NCI-H2107 (cell line): ENCODE measurements around the gene SLC5A11.
"Not testable (repeated sequence)": the region's sequence is repeated elsewhere in the genome, so short reads cannot be mapped to it uniquely, and the experiment has no call there.

Experiments used
- DNase-seq: peaks from one replicate; lab custom pipeline; 2025; lab: John Stamatoyannopoulos, UW

SLC5A11 gene

DNA sequence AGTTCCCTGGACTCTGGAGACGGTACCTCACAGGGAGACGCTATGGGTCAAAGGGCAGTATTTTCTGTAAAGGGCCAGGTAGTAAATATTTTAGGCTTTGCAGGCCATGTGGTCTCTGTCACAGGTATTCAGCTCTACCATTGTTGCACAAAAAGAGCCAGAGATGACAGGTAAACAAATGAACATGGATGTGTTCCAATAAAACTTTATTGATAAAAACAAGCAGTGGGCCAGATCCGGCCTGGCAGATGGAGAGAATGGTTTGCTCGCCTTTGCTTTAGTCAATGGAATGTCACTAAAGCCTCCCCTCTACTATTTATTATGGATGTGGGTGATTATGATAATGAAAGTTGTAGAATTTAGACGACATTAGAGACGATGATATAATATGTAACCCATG is 8.9 kb upstream of the SLC5A11 start:
- no peak for DNase-seq

- DNase-seq, result no peak
These were observed 7.8 kb upstream of the SLC5A11 start for GRCh38 chr16:24837969-24838368.

DNA sequence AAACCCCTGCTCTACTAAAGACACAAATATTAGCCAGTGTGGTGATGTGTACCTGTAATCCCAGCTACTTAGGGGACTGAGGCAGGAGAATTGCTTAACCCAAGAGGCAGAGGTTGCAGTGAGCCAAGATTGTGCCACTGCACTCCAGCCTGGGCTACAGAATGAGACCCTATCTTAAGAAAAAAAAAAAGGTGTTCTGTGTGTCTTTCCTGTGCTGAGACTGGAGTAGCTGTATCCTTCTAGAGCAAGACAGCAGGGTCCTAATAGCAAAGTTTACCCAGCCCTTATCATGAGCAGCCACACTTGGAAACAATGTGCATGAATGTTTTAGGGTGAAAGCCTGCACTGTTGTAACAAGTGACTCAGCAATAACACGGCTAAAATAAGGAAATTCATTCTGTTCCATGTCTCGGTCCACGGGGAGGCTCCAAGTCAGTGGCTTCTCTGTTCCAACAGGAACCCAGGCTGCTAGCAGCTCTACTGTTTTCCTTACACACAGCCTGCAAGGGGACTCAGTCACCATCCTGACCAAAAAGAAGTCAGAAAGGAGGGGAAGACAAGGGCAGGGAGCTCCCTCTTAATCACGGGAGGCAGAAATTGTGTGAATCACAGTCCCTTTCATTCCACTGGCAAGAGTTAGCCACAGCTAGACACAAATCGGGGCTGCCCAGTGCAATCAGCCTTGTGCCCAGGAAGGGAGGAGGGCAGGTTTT is 7.1 kb upstream of the SLC5A11 start:
- no peak for DNase-seq

- no peak for DNase-seq
These were observed 6.3 kb upstream of the SLC5A11 start for GRCh38 chr16:24839347-24839972.

DNA sequence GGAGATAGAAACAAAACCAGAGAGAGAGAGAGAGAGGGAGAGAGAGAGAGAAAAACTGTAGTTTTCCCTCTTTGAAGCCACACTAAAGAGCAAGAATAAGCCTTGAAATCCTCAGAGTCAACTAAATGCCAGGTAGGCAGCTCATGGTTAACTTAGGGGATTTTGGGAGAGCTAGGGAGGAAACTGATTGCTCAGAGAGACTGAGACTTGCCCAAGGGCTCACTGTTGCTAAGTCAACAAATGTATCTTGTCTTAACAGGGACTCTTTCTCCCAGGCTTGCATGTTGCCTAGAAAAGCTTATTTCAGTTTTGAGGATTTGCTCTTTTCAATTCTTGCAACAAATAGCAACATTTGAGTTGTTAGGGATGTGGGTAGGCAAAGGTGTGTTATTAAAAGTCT is 4.5 kb upstream of the SLC5A11 start:
- DNase-seq, result no peak

GRCh38 chr16:24844101-24845030 is 1.4 kb upstream of the SLC5A11 start:
- DNase-seq, result no peak

DNA sequence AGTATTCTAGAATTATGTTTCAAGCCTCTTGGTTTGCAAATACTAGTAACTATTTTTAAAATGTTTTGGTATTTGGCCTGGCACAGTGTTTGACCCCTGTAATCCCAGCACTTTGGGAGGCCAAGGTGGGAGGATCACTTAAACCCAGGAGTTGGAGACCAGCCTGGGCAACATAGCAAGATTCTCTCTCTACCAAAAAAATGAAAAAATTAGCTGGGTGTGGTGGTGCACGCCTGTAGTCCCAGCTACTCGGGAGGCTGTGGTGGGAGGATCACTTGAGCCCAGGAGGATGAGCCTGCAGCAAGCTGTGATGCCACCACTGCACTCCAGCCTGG is 765 bp upstream of the SLC5A11 start:
- not testable (repeated sequence) for DNase-seq

GRCh38 chr16:24846548-24847357 is 990 bp downstream of the SLC5A11 start:
- no peak for DNase-seq

DNA sequence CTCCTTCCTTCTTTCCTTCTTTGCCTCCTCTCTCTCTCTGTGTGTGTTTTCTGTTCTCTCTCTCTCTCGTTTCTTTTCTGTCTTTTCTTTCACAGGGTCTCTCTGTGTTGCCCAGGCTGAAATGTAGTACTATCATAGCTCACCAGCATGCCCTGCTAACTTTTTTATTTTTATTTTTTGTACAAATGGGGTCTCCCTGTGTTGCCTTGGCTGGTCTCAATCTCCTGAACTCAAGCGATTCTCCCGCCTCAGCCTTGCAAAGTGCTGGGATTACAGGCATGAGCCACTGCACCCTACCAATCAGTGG is 1.5 kb downstream of the SLC5A11 start:
- DNase-seq, result no peak

DNA sequence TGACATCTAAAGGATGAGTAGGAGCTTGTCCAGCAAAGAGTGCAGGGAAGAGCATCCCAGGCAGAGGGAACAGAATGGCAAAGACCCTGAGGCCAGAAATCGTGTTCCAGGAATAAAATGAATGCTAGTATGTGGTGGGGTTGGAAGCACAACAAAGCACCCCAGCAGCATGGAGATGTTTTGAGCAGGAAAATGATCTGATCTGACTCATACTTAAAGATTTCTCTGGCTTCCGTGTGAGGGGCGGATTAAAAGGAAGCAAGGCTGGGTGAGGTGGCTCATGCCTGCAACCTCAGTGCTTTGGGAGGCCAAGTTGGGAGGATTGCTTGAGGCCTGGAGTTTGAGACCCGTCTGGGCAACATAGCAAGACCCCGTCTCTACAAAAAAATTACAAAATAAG is 2.3 kb downstream of the SLC5A11 start:
- no peak for DNase-seq

DNA sequence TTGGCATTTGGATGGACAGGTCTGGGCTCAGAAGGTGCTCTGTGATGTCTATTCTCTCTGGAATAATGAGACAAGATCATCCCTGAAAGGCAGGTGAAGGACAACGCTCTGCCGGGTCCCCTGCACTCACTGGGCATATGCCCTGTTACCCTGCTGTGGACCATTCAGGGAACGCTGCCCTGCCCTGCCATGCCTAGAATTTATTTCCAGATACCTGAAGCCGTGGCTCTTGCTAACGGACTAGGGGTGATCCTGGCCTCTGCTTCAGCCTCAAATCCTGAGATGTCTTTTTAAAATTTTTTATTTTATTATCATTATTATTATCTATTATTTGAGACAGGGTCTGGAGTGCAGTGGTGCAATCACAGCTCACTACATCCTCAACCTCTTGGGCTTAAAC is 3.9 kb downstream of the SLC5A11 start:
- no peak for DNase-seq

GRCh38 chr16:24850289-24850938 is 4.7 kb downstream of the SLC5A11 start:
- DNase-seq, result no peak

DNA sequence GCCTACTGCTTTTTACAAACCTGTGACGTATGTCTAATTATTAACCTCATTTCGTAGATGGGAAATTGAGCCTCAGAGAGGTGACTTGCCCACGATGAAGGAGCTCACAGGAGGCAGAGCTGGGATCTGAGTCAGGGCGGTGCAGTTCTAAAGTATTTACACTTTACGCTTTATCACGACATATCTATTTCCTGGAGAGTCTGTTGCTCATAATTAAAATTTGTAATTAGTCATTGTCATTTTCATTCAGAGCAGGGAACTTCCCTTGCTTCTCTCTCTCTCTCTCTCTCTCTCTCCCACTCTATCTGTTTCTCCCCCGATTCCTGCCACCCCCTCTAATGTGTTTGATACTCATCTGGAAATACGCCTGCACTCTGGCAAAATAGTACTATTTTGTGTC is 5.9 kb downstream of the SLC5A11 start:
- DNase-seq, result no peak

DNA sequence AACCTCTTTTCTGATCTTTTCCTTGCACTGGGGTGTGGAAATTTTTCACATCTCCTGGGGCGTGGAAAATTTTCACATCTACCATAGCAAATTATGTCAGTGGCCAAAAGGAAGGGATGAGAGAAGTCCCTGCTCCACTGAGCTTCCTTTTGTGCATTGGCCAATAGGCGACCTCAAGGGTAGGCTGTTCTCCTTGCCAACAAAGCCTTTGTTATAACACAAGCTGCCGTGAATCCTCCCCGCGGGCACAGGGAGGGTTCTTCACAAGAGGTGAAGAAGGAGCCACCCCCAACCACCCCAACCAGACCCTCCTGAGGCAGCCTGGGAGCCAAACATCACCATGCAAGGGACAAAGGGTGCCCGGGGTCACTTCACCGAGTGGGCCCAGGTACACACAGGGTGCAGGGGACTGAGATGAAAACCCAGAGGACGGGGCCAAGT is 6.5 kb downstream of the SLC5A11 start:
- no peak for DNase-seq

DNA sequence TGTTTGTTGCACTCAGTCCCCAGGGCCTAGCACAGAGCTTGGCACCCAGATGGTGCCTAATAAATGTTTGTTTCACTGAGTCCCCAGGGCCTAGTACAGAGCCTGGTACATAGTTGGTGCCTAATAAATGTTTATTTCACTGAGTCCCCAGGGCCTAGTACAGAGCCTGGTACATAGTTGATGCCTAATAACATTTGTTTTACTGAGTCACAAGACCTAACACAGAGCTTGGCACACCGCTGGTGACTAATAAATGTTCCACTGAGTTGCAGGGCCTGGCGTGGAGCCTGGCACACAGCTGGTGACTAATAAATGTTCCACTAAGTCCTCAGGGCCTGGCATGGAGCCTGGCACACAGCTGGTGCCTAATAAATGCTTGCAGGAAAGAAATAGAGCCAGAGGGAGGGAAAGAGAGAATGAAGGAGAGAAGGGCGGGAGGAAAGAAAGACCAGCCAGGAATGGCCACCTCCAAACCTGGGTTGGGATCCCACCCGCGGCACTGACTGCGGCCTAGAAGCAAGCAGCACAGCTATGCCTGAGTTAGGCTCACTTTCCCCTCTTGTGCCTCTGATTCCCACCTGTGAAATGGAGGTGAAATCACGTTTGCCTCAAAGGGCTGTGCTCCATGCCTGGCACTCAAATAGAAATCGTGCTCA is 7.5 kb downstream of the SLC5A11 start:
- no peak for DNase-seq

DNA sequence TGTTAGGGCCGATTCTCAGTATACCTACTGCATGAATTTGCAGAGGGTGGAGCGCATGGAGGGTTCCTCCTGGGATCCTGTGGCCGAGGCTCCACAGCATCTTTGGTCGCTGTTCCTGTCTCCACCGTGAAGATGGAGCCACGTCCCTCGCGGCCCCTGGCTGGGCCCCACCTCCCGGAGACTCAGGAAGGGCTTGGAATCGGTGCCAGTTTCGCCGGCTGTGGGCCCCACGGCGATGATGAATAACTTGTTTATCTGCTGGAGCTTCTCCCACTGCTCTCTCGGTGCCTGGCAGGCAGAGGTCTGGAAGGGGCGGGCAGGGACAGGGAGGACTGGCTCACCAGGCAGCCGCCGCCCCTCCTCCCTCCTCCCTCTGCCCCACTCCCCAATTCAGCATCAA is 8.1 kb downstream of the SLC5A11 start:
- no peak for DNase-seq

- no peak for DNase-seq
These were observed 8.9 kb downstream of the SLC5A11 start for GRCh38 chr16:24854607-24855171.

GRCh38 chr16:24855678-24856077 is 9.9 kb downstream of the SLC5A11 start:
- DNase-seq, result no peak

GRCh38 chr16:24856871-24857270 is 11.1 kb downstream of the SLC5A11 start:
- DNase-seq, result not testable (repeated sequence)

GRCh38 chr16:24858219-24859041 is 12.7 kb downstream of the SLC5A11 start:
- DNase-seq, result no peak
